Measurements from ENCODE around the gene ZFPM1.

DNA sequence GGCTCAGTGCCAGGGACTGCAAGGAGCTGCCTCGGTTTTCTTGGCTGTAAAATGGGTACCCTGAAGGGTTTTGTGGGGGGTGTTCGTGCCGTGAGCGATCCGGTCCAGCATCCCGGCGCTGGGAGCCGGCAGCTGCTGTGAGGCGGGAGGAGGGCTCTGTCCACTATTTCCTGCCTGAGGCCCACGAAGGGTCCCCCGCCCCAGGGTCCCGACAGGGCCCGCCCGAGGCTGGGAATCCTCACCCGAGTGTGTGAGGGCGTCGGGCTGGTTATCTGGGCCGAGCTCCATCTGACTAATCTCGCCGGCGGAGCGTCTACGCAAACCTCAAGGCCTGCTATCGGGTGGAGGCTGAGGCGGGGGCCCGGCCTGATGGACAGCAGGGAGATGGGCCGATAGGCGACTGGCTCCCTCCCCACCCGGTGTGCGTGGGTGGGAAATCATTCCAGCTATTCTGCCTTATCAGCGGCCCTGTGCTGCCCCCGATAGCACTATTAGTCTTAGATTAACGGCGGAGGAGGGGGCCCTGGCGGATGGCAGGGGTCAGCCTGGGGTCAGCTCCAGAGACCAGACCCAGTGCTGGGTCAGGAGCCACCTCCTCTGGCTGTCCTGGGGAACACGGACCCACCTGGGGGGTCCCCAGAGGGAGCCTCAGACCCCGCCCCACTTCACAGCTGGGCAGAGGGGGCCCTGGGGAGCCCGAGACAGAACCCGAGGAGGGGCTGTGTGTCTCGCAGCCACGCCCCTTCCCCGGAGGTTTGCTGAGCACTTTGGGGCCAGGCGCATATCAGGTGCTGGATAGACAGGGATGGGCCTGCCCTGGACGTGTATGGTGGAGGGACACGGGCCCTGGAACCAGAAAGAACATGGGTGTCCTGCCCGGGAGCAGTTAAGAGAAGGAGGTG lies 44.7 kb downstream of the ZFPM1 start:
- TF ChIP-seq CTCF (IDR thresholded peaks at IDR 0.05; ENCODE audit: low read depth, low read length, missing input control), result no peak
- TF ChIP-seq YY1 (IDR thresholded peaks at IDR 0.05), result no peak
- no peak for TF ChIP-seq TAF1 (conservative IDR thresholded peaks at IDR 0.05)
- no peak for TF ChIP-seq RAD21 (IDR thresholded peaks at IDR 0.05)
- TF ChIP-seq, protein P1, sequence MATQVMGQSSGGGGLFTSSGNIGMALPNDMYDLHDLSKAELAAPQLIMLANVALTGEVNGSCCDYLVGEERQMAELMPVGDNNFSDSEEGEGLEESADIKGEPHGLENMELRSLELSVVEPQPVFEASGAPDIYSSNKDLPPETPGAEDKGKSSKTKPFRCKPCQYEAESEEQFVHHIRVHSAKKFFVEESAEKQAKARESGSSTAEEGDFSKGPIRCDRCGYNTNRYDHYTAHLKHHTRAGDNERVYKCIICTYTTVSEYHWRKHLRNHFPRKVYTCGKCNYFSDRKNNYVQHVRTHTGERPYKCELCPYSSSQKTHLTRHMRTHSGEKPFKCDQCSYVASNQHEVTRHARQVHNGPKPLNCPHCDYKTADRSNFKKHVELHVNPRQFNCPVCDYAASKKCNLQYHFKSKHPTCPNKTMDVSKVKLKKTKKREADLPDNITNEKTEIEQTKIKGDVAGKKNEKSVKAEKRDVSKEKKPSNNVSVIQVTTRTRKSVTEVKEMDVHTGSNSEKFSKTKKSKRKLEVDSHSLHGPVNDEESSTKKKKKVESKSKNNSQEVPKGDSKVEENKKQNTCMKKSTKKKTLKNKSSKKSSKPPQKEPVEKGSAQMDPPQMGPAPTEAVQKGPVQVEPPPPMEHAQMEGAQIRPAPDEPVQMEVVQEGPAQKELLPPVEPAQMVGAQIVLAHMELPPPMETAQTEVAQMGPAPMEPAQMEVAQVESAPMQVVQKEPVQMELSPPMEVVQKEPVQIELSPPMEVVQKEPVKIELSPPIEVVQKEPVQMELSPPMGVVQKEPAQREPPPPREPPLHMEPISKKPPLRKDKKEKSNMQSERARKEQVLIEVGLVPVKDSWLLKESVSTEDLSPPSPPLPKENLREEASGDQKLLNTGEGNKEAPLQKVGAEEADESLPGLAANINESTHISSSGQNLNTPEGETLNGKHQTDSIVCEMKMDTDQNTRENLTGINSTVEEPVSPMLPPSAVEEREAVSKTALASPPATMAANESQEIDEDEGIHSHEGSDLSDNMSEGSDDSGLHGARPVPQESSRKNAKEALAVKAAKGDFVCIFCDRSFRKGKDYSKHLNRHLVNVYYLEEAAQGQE (IDR thresholded peaks at IDR 0.05), result no peak
- TF ChIP-seq EGR1 (IDR thresholded peaks at IDR 0.05; ENCODE audit: low read depth in 2 of 2), result no peak
- no peak for TF ChIP-seq SP1 (IDR thresholded peaks at IDR 0.05)
- no peak for TF ChIP-seq JUND (IDR thresholded peaks at IDR 0.05)
- no peak for TF ChIP-seq HNF4A (conservative IDR thresholded peaks at IDR 0.05)

All from liver (tissue), 3 donors.